GM19193 (cell line): ENCODE measurements around the gene BABAM2.

Experiments
- POLR2A ChIP-seq: IDR thresholded peaks from 4 replicates; pipeline ENCODE4 v1.6.1; 2011; ENCODE audit not compliant: insufficient read depth, insufficient read length; ENCODE audit errors: extremely low read depth

The BABAM2 gene

DNA sequence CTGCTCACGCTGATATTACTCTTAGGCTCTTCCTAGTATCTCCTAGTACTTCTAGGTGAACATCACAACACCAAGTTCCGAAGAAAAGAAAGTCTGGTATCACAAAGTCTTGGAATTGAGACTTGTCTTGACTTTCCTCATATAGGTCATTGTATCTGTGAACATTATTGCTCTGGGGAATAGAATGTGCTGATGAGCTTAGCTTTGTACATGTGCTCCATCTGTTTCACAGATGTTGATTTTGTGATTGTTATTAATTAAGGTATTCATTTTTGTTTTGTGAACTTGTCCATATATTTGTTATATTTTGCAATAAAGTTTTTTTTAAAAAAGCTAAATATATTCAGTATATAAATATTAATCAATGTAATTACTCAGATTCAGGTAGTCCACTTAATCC lies 111.7 kb downstream of the BABAM2 start:
- TF ChIP-seq POLR2A = no peak

DNA sequence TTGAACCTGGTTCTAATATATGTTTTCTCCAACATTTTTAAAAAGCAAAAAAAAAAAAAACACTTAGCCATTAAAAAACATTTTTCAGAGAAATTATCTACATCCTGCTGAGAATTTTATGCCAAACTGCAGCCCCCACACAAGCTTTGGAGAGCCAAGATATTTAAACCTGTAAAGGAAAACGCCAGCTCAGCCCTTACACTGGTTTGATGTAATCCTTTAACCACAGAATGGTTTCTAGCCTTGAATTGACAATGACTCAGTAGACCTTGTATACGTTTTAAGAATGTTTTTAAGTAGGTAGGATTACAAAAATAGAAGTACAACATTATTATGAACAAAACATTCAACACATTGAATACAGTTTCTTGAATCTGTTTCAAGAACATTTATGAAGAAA lies 113.6 kb downstream of the BABAM2 start:
- no peak for TF ChIP-seq POLR2A

DNA sequence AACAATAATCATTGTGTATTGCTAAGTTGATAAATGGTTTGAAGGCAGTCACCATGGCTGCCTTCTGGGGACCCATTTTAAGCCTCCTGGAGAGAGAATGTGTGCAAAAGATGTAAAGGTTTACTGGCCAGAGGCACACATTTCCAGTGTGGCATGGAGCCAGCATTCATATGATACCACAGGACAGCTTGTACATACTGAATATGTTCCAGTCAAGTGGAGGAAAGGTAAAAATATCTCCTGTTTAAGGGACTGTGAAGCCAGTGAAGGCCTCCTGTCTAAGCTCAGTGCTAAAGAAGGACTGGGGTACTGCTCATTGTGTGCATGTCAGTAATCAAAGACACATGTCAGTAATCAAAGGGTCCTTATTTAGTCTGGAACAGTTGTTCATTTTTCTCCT lies 119.2 kb downstream of the BABAM2 start:
- no peak for TF ChIP-seq POLR2A

DNA sequence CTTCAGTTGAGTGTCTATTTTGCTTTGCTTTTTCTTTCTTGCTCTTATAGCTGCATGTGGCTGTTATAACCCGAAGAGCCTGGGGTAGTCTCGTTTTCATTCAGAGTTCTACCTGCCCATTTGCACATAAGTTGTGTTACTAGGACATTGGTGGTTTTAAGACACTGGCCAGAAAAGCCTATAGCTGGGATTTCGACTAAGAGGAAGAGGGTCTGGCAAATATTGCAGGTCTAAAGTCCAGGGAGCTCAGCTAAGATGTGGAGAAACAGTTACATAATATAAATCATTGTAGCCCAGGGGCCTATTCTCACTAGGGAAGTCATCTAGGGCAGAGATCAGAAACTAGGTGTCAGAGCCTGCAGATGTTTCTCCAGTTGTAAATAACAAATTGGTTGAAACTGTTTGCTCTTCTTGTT lies 120.8 kb downstream of the BABAM2 start:
- no peak for TF ChIP-seq POLR2A

DNA sequence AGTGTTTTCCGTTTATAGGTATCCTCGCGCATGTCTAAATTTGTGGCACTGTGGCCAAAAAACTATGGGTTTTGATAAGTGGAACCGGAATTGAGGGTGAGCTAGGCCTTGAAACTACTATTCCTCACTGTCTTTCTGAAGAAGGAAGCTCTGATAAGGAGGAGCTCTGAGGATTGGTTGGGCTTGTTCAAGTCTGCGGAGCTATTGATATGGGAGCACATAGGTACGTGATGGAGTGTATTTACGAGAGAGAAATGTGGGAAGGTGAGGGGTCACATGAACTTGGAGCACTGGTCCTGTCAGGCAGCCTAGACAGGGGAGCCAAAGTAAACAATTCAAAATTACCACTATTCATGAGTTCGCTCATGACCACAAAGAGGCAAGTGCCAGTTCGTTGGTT lies 131.4 kb downstream of the BABAM2 start:
- TF ChIP-seq POLR2A = no peak

DNA sequence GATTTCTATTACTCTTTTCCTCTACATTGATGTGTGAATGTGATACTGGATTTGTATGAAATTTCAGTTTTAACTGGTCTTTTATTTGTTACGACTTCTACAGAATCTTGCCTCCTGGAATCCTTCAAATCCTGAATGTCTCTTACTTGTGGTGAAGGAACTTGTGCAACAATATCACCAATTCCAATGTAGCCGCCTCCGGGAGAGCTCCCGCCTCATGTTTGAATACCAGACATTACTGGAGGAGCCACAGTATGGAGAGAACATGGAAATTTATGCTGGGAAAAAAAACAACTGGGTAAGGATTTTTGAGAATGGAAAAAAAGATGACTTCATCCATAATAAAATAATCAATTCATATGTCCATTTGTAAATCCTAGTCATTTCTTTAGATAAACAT lies 134.6 kb downstream of the BABAM2 start:
- TF ChIP-seq POLR2A = no peak

DNA sequence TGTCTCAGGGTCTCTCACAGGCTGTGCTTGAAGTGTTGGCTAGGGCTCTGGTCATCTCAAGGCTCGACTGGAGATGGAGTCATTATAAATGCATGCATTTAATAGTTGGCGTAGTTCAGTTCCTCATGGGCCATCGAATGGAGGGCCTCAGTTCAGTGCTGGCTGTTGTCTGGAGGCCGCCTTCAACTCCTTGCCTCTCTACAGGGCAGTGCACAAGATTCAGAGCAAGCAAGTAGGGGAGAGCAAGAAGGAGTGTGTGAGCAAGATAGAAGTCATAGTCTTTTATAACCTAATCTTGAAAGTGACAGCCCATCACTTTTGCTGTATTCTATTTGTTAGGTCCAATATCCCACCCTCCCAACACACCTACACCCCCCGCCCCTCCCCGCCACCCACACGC lies 137.5 kb downstream of the BABAM2 start:
- no peak for TF ChIP-seq POLR2A

DNA sequence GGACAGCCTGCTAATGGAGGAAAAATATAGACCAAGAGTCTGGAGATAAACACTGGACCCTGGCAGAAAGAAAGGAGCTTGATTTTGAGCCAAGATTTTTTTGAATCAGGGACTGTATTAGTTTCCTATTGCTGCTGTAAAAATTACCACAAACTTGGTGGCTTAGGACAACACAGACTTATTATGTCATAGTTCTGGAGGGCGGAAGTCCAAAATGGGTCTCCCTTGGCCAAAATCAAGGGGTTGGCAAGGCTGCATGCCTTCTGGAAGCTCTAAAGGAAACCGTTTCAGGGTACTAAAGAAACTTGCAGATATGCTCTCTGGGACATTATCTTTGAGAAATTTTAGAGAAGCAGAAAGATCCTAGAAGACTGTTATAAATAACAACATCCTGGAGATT lies 140.1 kb downstream of the BABAM2 start:
- no peak for TF ChIP-seq POLR2A

DNA sequence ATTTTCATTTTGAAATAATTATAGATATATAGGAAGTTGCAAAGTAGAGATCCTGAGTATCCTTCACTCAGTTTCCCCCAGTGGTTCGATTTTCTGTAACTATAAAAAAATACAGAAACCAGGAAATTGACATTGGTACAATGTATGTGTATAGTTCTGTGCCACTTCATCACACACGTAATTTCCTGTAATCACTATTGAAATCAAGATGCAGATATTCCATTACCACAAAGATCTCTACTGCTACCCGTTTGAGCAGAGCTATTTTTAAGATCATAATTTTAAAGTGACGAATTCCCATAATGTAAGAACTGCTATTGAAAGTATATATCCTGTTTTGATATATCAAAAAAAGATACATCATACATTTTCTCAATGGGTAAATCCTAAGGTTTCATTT lies 142.3 kb downstream of the BABAM2 start:
- no peak for TF ChIP-seq POLR2A

DNA sequence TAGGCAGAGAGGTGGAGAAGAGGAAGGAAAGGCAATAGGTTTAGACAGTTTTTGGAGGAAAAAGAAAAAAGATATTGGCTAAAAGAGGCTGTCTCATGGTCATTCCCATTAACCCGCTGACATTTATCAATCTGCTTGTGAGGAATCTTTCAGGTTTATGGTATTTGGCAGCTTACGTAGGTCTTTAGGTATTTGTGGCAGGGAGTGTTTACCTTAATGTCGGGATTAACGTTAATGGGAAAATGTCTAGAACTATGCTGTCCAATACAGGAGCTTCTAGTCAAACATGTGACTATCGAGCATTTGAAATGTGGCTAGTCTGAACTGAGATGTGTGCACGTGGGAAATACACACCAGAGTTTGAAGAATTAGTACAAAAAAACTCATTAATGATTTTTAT lies 144.2 kb downstream of the BABAM2 start:
- no peak for TF ChIP-seq POLR2A

DNA sequence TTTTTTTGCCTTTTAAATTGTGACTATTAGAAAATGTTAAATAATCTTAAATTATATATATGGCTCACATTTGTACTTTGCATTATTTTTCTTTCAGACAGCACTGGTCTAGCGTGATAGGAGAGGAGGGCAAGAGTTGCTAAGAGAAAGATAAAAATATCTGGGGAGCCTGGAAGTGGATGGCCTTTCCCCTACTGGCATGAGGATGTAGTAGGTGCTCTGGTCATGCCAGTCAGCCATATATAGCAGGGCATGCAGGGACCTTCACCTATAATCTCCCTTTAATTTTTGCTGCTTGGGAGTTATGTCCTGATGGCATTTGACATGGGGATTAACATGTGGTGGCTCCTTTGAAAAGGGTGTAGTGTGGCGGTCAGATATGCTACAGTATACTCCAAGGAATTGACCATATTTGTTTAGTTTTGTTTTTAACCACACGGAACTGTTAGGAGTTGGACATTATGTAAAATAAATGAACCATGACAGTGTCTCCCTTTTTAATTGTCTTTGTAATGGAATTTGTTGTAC lies 144.7 kb downstream of the BABAM2 start:
- no peak for TF ChIP-seq POLR2A

DNA sequence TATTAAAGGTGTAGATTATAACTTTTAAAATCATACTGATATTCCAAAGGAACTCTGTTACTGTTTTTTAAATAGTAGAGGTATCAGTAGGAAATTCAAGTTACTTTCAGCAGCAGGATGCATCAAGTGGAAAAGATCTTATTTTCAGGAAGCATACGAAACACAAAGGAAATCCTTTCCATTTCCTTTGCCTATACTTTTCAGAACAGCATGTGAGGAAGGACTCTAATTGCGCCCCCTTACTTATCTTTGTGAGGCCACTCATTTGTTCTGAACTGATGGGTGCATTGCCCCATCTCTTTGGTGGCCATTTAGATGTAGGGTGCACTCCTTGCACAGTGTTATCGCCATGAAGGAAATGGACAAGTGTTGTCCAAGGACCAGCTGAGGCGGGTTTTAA lies 145.3 kb downstream of the BABAM2 start:
- TF ChIP-seq POLR2A = no peak

DNA sequence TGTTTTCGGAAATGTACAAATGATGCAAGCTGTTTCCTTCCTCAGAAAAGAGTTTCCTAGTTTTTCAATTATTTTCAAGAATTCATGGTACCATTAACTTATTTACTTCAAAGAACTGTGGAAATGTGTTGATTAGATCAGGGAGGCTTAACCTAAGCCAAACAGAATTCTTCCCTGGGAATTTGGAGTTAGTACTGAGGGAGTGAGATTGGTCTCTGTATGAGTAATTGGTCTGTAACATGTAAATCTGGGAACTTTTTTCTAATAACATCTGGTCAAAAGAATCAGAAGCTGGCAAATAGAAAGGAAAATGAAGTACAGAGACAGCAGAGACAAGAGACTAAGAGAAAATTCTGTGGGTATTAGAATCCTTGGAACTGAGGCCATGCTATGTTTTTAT lies 145.8 kb downstream of the BABAM2 start:
- TF ChIP-seq POLR2A = no peak

DNA sequence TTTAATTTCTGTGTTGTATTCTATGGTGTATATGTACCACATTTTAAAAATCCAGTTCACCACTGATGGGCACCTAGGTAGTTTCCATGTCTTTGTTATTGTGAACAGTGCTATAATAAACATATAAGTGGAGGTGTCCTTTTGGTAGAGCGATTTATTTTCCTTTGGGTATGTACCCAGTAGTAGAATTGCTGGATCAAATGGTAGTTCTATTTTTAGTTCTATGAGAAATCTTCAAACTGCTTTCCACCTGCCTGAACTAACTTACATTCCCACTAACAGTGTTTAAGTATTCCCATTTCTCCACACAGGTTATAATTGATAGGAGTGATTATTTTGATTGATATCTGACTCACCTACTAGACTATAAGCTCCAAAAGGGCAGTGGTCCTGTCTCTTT lies 148.2 kb downstream of the BABAM2 start:
- no peak for TF ChIP-seq POLR2A

DNA sequence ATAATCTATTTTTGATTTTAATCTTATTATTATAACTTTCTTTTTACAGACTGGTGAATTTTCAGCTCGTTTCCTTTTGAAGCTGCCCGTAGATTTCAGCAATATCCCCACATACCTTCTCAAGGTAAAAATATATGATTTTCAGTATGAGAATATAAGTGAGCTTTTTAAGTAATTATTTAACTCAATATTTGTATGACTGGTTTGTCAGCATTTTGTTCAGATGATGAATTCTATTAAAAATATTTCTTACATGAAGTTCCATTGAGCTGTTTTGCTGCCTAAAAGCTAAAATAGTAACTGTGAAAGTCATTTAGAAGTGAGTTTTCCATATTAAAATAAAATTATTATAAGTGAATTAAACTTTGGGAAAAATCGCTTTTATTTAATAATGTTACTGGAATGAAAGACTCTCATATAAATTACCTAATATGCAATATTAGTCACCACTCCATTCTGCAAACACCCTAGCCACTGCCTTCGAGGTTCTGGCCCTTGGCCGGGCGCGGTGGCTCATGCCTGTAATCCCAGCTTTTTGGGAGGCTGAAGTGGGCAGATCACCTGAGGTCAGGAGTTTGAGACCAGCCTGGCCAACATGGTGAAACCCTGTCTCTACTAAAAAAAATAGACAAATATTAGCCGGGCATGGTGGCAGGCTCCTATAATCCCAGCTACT lies 155.3 kb downstream of the BABAM2 start:
- no peak for TF ChIP-seq POLR2A

DNA sequence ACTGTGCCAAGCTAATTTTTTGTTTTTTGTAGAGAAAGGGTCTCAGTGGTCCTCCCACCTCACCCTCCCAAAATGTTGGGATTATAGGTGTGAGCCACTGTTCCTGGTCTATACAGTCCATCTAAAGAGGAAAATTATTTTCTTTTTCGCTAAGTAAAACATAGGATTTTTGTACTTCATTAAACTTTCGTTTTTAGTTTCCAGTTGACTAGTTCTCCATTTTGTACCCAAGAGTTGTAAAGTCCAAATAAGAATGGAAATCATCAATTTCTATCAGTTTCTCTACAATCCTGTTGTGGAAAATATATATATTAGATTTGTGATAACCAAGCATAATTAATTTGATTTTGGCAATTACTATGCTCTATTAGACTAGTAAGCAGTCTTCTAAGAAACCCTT lies 156.4 kb downstream of the BABAM2 start:
- TF ChIP-seq POLR2A = no peak

DNA sequence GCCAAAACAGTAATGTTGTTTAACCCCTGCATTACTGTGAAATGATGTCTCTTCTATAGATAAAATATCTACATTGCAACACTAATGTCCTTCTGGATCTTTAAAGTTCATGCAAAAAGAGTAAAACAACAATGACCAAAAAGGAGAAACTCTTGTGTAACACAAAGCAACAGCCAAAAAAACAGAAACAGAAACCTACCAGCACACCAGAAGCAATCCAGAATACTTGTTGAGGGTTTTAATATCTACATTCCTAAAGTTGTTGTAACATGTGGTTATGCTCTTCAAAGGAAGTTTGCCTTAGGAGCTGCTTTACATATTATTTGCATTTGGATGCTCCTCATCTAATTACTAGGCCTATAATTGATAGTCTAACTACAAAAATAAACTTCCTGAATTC lies 157.2 kb downstream of the BABAM2 start:
- no peak for TF ChIP-seq POLR2A
